ENCODE results near the gene MCTP1.

DNA sequence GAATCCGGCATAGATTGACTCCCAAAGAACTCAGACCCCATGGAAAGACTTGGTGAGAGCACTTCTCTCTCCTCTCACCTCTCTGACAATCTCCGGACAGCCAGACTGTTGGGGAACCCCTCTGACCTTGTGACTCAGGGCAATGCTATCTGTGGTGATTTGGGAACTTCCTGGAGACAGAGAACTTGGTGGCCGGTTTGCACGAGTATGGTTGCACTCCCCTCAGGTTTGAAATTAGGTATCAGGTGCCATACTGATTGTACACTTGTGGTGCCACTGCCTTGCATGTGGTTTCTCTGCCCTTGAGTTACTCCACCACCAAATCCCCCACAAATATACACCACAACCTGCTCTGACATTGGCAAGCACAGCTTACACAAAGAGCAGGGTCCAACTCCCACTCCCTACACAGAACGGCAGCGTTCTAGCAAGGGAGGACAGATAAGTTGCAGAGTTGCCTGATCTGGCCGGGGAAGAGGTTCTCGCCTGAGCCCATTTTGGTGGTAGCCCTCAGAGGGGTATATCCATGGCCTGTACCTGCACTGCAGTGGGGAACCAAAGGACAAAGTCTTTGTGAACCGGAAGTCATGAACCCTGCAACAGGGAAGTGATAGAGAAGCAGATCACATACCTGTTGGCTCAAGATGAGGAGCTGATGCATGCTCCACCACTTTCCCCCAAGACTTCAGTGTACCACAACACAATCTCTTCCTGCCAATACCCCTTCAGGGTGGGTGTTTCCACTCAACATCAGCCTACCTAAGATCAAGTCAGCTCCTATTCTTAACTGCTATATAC, 255.1 kb downstream of the MCTP1 start:
- TF ChIP-seq EZH2phosphoT487 (IDR thresholded peaks at IDR 0.05; ENCODE audit: borderline replicate concordance) = no peak
- TF ChIP-seq, protein P1, sequence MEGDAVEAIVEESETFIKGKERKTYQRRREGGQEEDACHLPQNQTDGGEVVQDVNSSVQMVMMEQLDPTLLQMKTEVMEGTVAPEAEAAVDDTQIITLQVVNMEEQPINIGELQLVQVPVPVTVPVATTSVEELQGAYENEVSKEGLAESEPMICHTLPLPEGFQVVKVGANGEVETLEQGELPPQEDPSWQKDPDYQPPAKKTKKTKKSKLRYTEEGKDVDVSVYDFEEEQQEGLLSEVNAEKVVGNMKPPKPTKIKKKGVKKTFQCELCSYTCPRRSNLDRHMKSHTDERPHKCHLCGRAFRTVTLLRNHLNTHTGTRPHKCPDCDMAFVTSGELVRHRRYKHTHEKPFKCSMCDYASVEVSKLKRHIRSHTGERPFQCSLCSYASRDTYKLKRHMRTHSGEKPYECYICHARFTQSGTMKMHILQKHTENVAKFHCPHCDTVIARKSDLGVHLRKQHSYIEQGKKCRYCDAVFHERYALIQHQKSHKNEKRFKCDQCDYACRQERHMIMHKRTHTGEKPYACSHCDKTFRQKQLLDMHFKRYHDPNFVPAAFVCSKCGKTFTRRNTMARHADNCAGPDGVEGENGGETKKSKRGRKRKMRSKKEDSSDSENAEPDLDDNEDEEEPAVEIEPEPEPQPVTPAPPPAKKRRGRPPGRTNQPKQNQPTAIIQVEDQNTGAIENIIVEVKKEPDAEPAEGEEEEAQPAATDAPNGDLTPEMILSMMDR (conservative IDR thresholded peaks at IDR 0.05; ENCODE audit: low read length) = no peak
